Ascending aorta (tissue), 2 donors: ENCODE results near the gene MYH6. TPM values are rescaled to one million over a fixed set of nuclear protein-coding genes. Genes with fewer than 3 reads are reported as not detected.

Source experiments
- DNase-seq, 2 donors: peaks; one replicate each; pipeline ENCODE4 v3.0.0-alpha.2; 2019; ENCODE audit warnings: low spot score in 2 of 2
- H3K27ac ChIP-seq, 2 donors: fragments of 200-600 bp; sonication (generic); one replicate each; pipeline ENCODE4 v1.5.1; 2016 to 2017; ENCODE audit warnings: mild to moderate bottlenecking in 1 of 2
- H3K27me3 ChIP-seq: fragments of 200-600 bp; sonication (generic); one replicate; pipeline ENCODE4 v1.5.1; 2017
- H3K36me3 ChIP-seq, 2 donors: fragments of 200-600 bp; sonication (generic); one replicate each; pipeline ENCODE4 v1.5.1; 2016
- H3K4me1 ChIP-seq, 2 donors: fragments of 200-600 bp; sonication (generic); one replicate each; pipeline ENCODE4 v1.5.1; 2016 to 2017; ENCODE audit warnings: mild to moderate bottlenecking in 1 of 2
- H3K4me3 ChIP-seq, 2 donors: fragments of 200-600 bp; sonication (generic); one replicate each; pipeline ENCODE4 v1.5.1; 2016 to 2017; ENCODE audit warnings: mild to moderate bottlenecking in 1 of 2
- H3K9me3 ChIP-seq, 2 donors: fragments of 200-600 bp; sonication (generic); one replicate each; pipeline ENCODE4 v1.5.1; 2016
- intact Hi-C: fragments of 100-400 bp; cut with DNase I; formaldehyde crosslinking; loops from one replicate; pipeline ENCODE4 v1.15.1; 2023
- total RNA-seq: library from RNA; depleted of rRNA; stranded (reverse); fragments of >200 nt; gene quantifications from one replicate; pipeline ENCODE4 v1.1.0, GENCODE V29; 2016
- TF ChIP-seq, protein P1 (sequence below), 3 experiments: fragments of 200-600 bp in 2 of 3; fragments of 450-650 bp in 1 of 3; sonication (generic) in 2 of 3; IDR thresholded peaks; one replicate each; pipeline ENCODE4 v1.5.1; 2016 to 2019; ENCODE audit warnings: antibody characterized with exemption in 3 of 3, mild to moderate bottlenecking in 1 of 3, moderate library complexity in 1 of 3

MYH6 gene
- total RNA-seq, 1 donor from 2014 or later: not detected

DNA sequence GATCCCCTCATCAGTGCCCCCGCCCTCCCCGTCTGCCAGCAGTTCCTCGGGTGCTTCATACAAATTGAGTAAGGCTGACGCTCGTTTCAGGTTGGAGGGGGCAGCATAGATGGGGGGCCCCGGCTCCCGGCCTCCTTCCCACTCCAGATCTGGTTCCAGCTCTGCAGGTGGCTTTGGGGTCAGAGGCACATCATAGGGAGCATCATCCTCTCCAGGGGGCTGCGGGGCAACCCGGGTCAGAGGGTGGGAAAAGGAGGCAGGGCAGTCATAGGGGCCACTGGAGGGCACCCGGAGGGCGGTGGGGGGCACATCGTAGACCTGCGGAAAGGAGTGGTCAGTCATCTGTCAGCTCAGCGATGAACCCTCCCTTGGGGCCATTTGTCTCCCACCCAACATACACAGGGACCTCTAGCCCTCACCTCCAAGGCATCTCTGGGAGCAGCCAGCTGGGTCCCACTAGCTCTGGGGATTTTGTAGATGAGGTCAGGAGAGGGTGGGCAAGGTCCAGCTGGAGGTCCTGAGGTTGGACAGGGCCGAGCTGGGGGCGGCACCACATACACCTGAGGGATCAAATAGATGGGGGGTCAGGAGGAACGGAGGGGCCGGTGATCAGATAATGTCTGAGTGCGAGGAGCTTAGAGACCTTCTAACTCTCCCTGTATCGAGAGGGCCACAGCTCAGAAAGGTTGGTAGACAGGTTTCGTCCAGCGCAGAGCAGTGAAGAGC, 48.2 kb downstream of the MYH6 start:
- Histone ChIP-seq H3K27me3 (no peaks in the 10 kb centered on the region), H3K9me3 (no peaks in the 10 kb centered on the region), H3K36me3 (peaks cover 12 to 17% of the 10 kb centered on the region in 2 donors), H3K4me3 (no peak overlapping the region), H3K4me1 (peaks cover 5 to 14% of the 10 kb centered on the region in 2 donors), H3K27ac (peak overlapping the region in 1 of 2 donors; percentile 4)
- peak in 1 of 2 donors; percentile 60 for DNase-seq
- intact Hi-C loops: loop anchor here (10.0 kb wide), 2 partner anchors 195 to 1075 kb away; partner anchors contain the start of genes THTPA and ZFHX2
- TF ChIP-seq, protein P1, sequence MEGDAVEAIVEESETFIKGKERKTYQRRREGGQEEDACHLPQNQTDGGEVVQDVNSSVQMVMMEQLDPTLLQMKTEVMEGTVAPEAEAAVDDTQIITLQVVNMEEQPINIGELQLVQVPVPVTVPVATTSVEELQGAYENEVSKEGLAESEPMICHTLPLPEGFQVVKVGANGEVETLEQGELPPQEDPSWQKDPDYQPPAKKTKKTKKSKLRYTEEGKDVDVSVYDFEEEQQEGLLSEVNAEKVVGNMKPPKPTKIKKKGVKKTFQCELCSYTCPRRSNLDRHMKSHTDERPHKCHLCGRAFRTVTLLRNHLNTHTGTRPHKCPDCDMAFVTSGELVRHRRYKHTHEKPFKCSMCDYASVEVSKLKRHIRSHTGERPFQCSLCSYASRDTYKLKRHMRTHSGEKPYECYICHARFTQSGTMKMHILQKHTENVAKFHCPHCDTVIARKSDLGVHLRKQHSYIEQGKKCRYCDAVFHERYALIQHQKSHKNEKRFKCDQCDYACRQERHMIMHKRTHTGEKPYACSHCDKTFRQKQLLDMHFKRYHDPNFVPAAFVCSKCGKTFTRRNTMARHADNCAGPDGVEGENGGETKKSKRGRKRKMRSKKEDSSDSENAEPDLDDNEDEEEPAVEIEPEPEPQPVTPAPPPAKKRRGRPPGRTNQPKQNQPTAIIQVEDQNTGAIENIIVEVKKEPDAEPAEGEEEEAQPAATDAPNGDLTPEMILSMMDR (IDR thresholded peaks at IDR 0.05): no peak

DNA sequence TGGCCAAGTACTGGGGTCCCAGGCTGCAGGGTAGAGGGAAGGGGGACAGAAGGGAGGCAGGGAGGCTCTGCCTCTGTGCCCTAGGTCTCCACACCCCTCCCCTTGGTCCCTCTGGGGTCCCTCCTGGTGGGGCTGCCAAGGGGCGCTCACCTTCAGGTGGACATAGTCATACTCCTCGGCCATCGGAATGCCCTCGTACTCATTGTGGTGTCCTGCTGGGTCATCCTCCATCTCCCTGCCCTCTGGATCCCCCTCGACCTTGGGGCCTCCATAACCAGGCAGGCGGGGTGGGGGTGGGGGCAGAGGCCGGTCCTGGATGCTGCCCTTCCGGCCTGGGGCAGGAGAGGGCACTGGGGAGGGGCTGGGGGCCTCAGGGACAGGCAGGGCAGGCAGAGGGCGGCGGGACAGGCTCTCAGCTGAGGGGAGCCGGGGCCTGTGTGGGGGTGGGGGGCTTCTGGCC, 48.9 kb downstream of the MYH6 start:
- Histone ChIP-seq H3K4me1 (peaks cover 5 to 14% of the 10 kb centered on the region in 2 donors), H3K4me3 (no peak overlapping the region), H3K27me3 (no peaks in the 10 kb centered on the region), H3K36me3 (peaks cover 12 to 17% of the 10 kb centered on the region in 2 donors), H3K27ac (peak overlapping the region in 1 of 2 donors; percentile 16), H3K9me3 (no peaks in the 10 kb centered on the region)
- intact Hi-C loops: no loop called here
- peak in 1 of 2 donors; percentile 47 for DNase-seq
- TF ChIP-seq, protein P1 (IDR thresholded peaks at IDR 0.05): no peak

DNA sequence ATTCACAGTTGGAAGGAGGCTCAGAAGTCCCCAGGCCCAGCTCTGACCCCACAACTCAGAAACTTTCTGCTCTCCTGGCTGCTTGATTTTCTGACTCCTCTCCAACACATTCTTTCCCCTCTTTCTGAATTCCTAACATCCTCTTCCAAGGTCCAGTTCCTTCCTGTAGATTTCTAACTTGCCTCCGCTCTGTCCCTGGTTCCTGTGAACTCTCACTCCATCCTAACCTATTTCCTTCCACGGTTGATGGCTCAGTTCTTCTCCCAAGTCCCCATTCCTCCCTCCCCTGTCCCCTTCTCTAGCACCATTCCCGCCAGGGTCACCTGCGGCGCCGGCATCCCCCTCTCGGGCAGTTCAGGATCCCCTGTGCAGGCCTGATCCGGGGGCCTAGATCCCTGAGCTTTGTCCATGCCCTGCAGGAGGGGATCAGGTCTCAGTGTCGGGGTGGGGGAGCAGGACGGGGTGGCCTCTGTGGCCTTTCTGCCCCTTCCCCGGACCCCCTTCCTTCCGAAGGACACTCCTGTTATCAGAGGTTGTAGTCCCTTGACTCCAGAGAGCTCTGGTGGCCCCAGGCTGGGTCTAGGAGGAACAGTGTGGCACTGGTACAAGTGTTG, 49.4 kb downstream of the MYH6 start:
- peak overlapping the region in 1 of 2 donors; percentile 16 for H3K27ac ChIP-seq
- peaks cover 2 to 9% of the 10 kb centered on the region in 2 donors for H3K4me1 ChIP-seq
- H3K27me3 ChIP-seq: no peaks in the 10 kb centered on the region
- intact Hi-C loops: no loop called here
- no peak overlapping the region for H3K4me3 ChIP-seq
- no peaks in the 10 kb centered on the region for H3K9me3 ChIP-seq
- DNase-seq: no peak
- H3K36me3 ChIP-seq: peaks cover 12 to 17% of the 10 kb centered on the region in 2 donors
- TF ChIP-seq, protein P1 (IDR thresholded peaks at IDR 0.05): no peak

DNA sequence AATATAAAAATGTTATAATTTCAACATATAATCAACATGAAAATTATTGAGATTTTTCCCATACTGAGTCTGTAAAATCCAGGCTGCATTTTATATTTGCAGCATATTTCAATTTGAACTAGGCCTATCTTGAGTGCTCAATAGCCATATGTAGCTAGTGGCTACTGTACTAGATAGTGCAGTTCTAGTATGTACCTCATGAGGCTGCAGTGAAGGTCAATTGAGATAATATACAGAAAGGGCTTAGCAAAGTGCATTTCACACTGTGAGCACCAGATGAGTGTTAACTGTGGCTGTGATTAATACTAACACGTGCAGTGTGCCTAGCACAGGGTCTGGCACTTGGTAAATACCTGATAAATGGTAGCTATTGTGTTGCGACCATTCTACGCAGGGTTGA, 50.0 kb downstream of the MYH6 start:
- Histone ChIP-seq H3K4me3 (no peak overlapping the region), H3K9me3 (no peaks in the 10 kb centered on the region), H3K27ac (no peak overlapping the region), H3K4me1 (peaks cover 2 to 10% of the 10 kb centered on the region in 2 donors), H3K27me3 (no peaks in the 10 kb centered on the region), H3K36me3 (peaks cover 12 to 17% of the 10 kb centered on the region in 2 donors)
- no peak for DNase-seq
- TF ChIP-seq, protein P1 (IDR thresholded peaks at IDR 0.05): no peak
- intact Hi-C loops: no loop called here

DNA sequence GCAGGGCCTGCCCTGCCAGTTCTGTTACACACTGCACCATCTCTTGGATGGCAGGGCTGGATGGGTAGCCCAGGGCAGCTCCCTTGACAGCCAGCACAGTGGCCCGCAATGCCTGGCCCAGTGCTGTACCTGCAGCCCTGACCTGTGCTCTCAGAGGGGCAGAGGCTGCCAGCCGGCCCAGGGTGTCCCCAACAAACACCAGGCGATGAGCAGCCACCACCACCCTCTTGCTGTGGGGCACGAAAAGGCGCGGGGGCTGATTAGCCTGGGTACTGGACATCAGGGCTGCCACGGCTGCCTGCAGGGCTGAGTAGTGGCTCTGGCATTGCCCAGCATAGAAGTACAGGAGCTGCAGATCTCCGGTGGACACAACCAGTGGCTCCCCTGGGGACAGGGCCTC, 50.8 kb downstream of the MYH6 start:
- Histone ChIP-seq H3K36me3 (peaks cover 12 to 17% of the 10 kb centered on the region in 2 donors), H3K4me3 (no peak overlapping the region), H3K4me1 (peaks cover 2 to 10% of the 10 kb centered on the region in 2 donors), H3K9me3 (no peaks in the 10 kb centered on the region), H3K27me3 (no peaks in the 10 kb centered on the region), H3K27ac (no peak overlapping the region)
- intact Hi-C loops: no loop called here
- peak in 1 of 2 donors; percentile 57 for DNase-seq
- TF ChIP-seq, protein P1 (IDR thresholded peaks at IDR 0.05): no peak
